ENCODE results near the gene CCDC171. TPM values are rescaled to one million over a fixed set of nuclear protein-coding genes. Genes with fewer than 3 reads are reported as not detected.

Gene CCDC171
- total and polyA plus RNA-seq, 2 experiments from 2014 or later = 4.4 to 5.1 TPM

GRCh38 chr9:15670894-15671293, 118.1 kb downstream of the CCDC171 start:
- Histone ChIP-seq H3F3A (replicated peaks; ENCODE audit: low read depth) (no peaks in the 10 kb centered on the region), H3K4me3 (no peak overlapping the region), H3K27ac (ENCODE audit: low read depth) (no peak overlapping the region), H3K4me1 (ENCODE audit: insufficient read depth) (no peaks in the 10 kb centered on the region), H3K27me3 (ENCODE audit: insufficient read depth) (no peaks in the 10 kb centered on the region), H4K20me1 (replicated peaks; ENCODE audit: insufficient read depth) (no peaks in the 10 kb centered on the region), H3K4me2 (no peak overlapping the region), H3K79me2 (replicated peaks; ENCODE audit: insufficient read depth) (no peaks in the 10 kb centered on the region), H2AFZ (no peak overlapping the region), H3K36me3 (ENCODE audit: insufficient read depth) (no peaks in the 10 kb centered on the region), H3K9me2 (ENCODE audit: insufficient read depth) (no peaks in the 10 kb centered on the region; the same call in 1 of the 2 replicates)
- DNase-seq (ENCODE audit: low spot score) = no peak
- no peak for TF ChIP-seq ETS1 (IDR thresholded peaks at IDR 0.05)
- TF ChIP-seq EZH2 (IDR thresholded peaks at IDR 0.05; ENCODE audit: low read depth, unreplicated experiment) = no peak
- no peak for TF ChIP-seq REST (IDR thresholded peaks at IDR 0.05; ENCODE audit: unreplicated experiment)
- TF ChIP-seq ZNF331 (CRISPR knock-in tag; IDR thresholded peaks at IDR 0.05; ENCODE audit: low read depth) = no peak
- TF ChIP-seq ZNF462 (CRISPR knock-in tag; IDR thresholded peaks at IDR 0.05) = no peak
- H3K27me3 Mint-ChIP-seq (ENCODE audit: insufficient read depth, low read depth, poor library complexity) = peaks cover 2% of the 10 kb centered on the region
- peaks cover 4% of the 10 kb centered on the region; the same call in 2 of the 3 replicates for H3K9me3 Mint-ChIP-seq
- ATAC-seq = no peak
- H3K27ac Mint-ChIP-seq = no peak overlapping the region
- H3K4me3 Mint-ChIP-seq = no peak overlapping the region
- peaks cover 9% of the 10 kb centered on the region; the same call in 1 of the 3 replicates for H3K36me3 Mint-ChIP-seq (ENCODE audit: low read depth)
- no peaks in the 10 kb centered on the region for H3K4me1 Mint-ChIP-seq

Data from GM23338 (cell line).